GM06990 (cell line): Measurements from ENCODE around the gene SCUBE1.

Experiments used
- DNase-seq: peaks from one replicate; pipeline ENCODE4 v3.0.0-alpha.2; 2011; ENCODE audit not compliant: insufficient read length; ENCODE audit errors: extremely low read depth
- H3K27me3 ChIP-seq: replicated peaks from 2 replicates; pipeline ENCODE4 v1.6.0; 2011; ENCODE audit warnings: low read length; ENCODE audit not compliant: control insufficient read depth, insufficient read depth
- H3K36me3 ChIP-seq: 2 replicates; pipeline ENCODE4 v1.5.1; 2011; ENCODE audit warnings: low read length; ENCODE audit not compliant: control insufficient read depth, insufficient read depth
- H3K4me3 ChIP-seq: replicated peaks from 2 replicates; pipeline ENCODE4 v1.5.1; 2011; ENCODE audit warnings: low read depth, mild to moderate bottlenecking, control low read depth, low read length
- TF ChIP-seq, protein P1 (sequence below): IDR thresholded peaks from 2 replicates; pipeline ENCODE4 v1.5.1; 2011; ENCODE audit warnings: low read length, control low read depth, mild to moderate bottlenecking, inconsistent platforms; ENCODE audit not compliant: insufficient read depth, poor library complexity, severe bottlenecking

Gene SCUBE1

DNA sequence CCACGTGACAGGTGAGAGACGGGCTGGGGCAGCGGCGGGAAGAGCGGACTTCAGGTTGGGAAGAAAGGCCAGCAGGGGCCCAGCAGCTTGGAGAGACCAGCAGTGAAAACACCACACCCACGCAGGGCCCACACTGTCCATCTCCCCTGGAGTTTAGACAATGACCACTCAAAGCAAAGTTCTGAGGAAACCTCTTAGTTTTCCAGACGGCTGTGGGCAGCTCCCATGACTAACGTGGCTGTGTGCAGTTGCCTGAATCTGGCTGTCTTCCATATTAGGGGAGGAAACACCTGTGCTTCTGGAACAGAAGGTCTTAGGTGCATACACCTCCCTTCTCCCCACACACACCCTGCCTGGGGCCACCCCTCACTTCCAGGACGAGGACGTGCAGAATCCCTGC is 85.6 kb downstream of the SCUBE1 start:
- Histone ChIP-seq H3K36me3 (no peaks in the 10 kb centered on the region), H3K4me3 (no peak overlapping the region), H3K27me3 (0 out of 2 replicates have a peak, but pooled peaks cover 1% of the 10 kb centered on the region)
- TF ChIP-seq, protein P1, sequence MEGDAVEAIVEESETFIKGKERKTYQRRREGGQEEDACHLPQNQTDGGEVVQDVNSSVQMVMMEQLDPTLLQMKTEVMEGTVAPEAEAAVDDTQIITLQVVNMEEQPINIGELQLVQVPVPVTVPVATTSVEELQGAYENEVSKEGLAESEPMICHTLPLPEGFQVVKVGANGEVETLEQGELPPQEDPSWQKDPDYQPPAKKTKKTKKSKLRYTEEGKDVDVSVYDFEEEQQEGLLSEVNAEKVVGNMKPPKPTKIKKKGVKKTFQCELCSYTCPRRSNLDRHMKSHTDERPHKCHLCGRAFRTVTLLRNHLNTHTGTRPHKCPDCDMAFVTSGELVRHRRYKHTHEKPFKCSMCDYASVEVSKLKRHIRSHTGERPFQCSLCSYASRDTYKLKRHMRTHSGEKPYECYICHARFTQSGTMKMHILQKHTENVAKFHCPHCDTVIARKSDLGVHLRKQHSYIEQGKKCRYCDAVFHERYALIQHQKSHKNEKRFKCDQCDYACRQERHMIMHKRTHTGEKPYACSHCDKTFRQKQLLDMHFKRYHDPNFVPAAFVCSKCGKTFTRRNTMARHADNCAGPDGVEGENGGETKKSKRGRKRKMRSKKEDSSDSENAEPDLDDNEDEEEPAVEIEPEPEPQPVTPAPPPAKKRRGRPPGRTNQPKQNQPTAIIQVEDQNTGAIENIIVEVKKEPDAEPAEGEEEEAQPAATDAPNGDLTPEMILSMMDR = no peak
- no peak for DNase-seq

DNA sequence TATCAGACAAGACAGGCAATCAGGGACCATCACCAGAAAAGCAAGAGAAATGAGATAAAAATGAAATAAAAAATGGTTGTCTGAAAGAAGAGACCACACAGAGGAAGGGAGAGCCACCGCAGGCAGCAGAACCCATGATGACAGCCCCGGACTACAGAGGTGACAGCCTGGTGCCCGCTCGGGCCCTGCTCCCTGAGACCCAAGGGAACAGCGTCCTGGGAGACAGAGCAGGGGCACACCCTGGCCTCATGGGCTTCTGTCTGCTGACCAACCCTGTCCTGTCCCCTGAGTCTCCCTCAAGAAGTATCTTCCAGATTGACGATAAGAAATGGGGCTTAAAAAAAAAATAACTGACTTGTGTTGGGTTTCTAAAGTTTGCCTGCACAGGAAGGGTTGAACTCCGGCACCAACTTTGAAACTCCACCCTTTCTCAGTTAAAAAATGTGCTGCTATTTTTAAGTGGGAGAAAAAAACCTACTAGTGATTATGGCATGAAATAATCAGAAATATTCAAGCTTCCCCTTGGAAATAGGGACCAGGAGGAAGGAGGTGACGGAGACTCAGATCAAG is 86.1 kb downstream of the SCUBE1 start:
- H3K36me3 ChIP-seq = no peaks in the 10 kb centered on the region
- H3K4me3 ChIP-seq = no peak overlapping the region
- no peak for DNase-seq
- TF ChIP-seq, protein P1 = no peak
- peaks cover 2% of the 10 kb centered on the region; the same call in 1 of the 2 replicates for H3K27me3 ChIP-seq

DNA sequence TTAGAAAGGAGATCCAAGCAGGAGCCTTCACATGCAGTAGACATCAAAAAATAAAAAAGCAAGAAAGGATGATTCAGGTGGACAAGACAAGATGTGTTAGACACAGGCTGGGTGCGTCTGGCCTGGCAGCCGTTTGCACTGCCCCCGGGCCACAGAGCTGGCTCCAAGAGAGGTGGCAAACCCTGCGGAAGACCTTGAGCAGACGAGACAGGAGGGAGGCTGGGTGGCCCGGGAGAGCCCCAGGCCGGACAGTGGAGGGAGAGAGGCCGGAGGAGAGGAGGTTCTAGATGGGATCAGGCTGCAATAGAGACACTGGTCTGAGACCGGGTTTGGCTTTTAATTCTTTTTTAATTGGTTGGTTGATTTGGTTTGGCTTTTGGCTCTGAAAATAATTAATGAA is 86.6 kb downstream of the SCUBE1 start:
- TF ChIP-seq, protein P1 = no peak
- no peak for DNase-seq
- Histone ChIP-seq H3K36me3 (no peaks in the 10 kb centered on the region), H3K27me3 (peaks cover 3% of the 10 kb centered on the region; the same call in 1 of the 2 replicates), H3K4me3 (no peak overlapping the region)

DNA sequence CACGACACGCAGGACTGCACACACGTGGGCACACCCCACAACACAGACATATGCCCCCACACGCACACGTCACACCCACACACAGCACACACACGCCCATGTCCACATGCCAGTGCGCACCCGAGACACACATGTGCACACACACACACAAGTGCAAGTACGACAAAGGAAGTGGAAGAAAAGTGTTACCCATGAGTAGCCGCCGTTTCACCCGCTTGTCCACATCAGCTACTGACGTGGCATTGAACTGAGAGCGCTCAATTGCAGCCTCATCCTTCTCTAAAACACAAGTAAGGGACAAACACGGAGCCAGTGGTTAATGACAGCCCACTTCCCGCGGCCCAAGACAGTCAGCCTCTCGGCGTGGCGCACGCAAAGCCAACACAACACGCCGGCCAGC is 87.9 kb downstream of the SCUBE1 start:
- DNase-seq = no peak
- H3K27me3 ChIP-seq = peaks cover 3% of the 10 kb centered on the region; the same call in 1 of the 2 replicates
- TF ChIP-seq, protein P1 = no peak

DNA sequence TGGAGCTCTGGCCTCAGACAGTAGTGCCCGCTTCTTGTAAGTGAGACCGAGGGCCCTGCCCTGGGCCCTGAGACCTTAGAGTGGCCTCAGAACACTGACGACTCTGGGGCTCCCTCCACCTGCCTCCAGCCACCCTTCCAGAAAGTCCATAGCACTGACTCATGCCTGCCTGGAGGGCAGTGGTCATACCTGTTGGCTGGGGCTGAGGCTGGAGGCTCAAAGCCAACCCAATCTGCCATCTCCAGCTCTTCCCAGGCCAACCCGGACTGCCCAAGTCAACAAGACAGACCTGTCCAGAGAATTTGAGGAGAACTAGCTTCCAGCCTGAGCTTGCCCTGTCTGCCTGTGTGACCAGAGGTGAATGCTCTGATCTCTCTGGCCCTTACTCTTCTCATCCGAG is 89.3 kb downstream of the SCUBE1 start:
- TF ChIP-seq, protein P1 = no peak
- Histone ChIP-seq H3K27me3 (peaks cover 3% of the 10 kb centered on the region), H3K36me3 (no peaks in the 10 kb centered on the region), H3K4me3 (no peak overlapping the region)
- no peak for DNase-seq

More for the DNA sequence above, 87.9 kb downstream of the SCUBE1 start:
- Histone ChIP-seq H3K4me3 (no peak overlapping the region), H3K36me3 (no peaks in the 10 kb centered on the region)

DNA sequence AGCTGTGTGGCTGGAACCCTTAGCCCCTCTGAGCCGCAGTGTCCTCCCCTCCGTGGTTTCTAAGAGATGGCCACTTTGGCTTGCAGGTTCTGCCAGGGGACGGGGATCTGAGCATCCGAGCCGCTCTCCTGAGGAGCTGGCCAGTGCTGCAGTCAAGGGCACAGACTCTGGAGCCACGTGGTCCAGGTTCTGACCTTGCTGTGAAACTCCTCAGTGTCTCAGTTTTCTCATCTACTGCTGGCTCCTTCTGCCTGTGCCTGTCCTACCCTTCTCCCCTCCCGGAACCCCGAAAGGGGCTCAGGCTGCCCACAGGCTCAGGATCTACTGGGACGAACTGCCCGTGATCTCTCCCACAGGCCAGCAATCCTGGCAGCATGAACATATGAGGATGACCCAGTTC is 90.9 kb downstream of the SCUBE1 start:
- TF ChIP-seq, protein P1 = no peak
- H3K27me3 ChIP-seq = peaks cover 3% of the 10 kb centered on the region
- no peaks in the 10 kb centered on the region for H3K36me3 ChIP-seq
- no peak overlapping the region for H3K4me3 ChIP-seq
- DNase-seq = no peak
